Measurements from ENCODE around the gene KIF19. TPM values are rescaled to one million over a fixed set of nuclear protein-coding genes. Genes with fewer than 3 reads are reported as not detected.

The KIF19 gene
- polyA plus RNA-seq, 1 experiment = not detected

- DNase-seq (ENCODE audit: low read depth, low spot score) = no peak
- Histone ChIP-seq H3K4me3 (ENCODE audit: low read depth, low read length) (no peak overlapping the region), H3K9me3 (ENCODE audit: control insufficient read depth, insufficient read depth, low read length) (no peaks in the 10 kb centered on the region; the same call in 1 of the 2 replicates), H3K27me3 (ENCODE audit: control insufficient read depth, insufficient read depth, low read length) (peaks cover 11% of the 10 kb centered on the region), H3K27ac (ENCODE audit: low read depth, low read length) (no peak overlapping the region)
- CTCF ChIA-PET = interaction anchor here (0.8 to 1.1 kb wide), 2 partner anchors 15 to 16 kb away, joined by 3 read pairs; no protein-coding TSS in a partner anchor
- TF ChIP-seq, protein P1, sequence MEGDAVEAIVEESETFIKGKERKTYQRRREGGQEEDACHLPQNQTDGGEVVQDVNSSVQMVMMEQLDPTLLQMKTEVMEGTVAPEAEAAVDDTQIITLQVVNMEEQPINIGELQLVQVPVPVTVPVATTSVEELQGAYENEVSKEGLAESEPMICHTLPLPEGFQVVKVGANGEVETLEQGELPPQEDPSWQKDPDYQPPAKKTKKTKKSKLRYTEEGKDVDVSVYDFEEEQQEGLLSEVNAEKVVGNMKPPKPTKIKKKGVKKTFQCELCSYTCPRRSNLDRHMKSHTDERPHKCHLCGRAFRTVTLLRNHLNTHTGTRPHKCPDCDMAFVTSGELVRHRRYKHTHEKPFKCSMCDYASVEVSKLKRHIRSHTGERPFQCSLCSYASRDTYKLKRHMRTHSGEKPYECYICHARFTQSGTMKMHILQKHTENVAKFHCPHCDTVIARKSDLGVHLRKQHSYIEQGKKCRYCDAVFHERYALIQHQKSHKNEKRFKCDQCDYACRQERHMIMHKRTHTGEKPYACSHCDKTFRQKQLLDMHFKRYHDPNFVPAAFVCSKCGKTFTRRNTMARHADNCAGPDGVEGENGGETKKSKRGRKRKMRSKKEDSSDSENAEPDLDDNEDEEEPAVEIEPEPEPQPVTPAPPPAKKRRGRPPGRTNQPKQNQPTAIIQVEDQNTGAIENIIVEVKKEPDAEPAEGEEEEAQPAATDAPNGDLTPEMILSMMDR (IDR thresholded peaks at IDR 0.05; ENCODE audit: low read depth, low read length) = no peak
- POLR2A ChIA-PET = no interaction called here
These were observed 25.7 kb downstream of the KIF19 start for GRCh38 chr17:74351552-74352210.

DNA sequence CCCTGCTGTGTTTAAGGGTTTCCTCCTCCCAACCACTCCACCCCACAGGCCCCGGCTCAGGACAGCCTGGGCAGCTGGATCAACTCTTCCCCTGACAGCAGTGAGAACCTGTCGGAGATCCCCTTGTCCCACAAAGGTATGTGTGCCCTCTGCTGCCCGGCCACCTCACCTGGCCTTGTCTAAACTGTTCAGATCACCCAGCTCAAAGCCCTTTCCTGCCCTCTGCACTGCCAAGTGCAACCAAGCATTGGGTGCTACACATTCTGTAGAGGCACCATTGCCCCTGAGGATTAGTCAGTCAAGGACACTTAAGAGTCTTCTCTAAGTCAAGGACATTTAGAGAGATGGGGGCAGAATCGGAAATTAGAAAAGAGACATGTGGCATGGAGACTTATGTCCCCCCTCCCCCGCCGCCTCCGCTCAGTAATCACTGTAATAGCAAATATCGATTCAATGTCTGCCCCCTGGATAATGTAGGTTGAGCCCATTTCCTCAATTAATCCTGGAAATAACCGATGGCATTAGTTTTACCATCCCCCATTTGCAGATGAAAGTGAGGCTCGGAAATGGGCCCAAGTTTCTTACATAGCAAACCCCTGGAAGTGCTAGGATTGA is 27.5 kb downstream of the KIF19 start:
- Histone ChIP-seq H3K9me3 (ENCODE audit: control insufficient read depth, insufficient read depth, low read length) (no peaks in the 10 kb centered on the region; the same call in 1 of the 2 replicates), H3K27me3 (ENCODE audit: control insufficient read depth, insufficient read depth, low read length) (peaks cover 18% of the 10 kb centered on the region), H3K27ac (ENCODE audit: low read depth, low read length) (no peak overlapping the region), H3K4me3 (ENCODE audit: low read depth, low read length) (no peak overlapping the region)
- TF ChIP-seq, protein P1 (IDR thresholded peaks at IDR 0.05; ENCODE audit: low read depth, low read length) = no peak
- CTCF ChIA-PET = interaction anchor here (0.9 kb wide), 1 partner anchor 15 kb away, joined by 3 read pairs; no protein-coding TSS in a partner anchor
- POLR2A ChIA-PET = no interaction called here
- no peak for DNase-seq (ENCODE audit: low read depth, low spot score)

DNA sequence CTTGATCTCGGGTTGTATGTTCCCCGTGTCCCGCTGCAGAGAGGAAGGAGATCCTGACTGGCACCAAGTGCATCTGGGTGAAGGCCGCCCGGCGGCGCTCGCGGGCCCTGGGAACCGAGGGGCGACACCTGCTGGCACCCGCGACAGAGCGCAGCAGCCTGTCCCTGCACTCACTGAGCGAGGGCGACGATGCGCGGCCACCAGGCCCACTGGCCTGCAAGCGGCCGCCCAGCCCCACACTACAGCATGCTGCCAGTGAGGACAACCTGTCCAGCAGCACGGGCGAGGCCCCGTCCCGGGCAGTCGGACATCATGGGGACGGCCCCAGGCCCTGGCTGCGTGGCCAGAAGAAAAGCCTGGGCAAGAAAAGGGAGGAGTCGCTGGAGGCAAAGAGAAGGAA is 28.1 kb downstream of the KIF19 start:
- CTCF ChIA-PET = no interaction called here

GRCh38 chr17:74354561-74354960 is 28.5 kb downstream of the KIF19 start:
- no peaks in the 10 kb centered on the region; the same call in 1 of the 2 replicates for H3K9me3 ChIP-seq (ENCODE audit: control insufficient read depth, insufficient read depth, low read length)
- no peak overlapping the region for H3K4me3 ChIP-seq (ENCODE audit: low read depth, low read length)
- ChIA-PET POLR2A (no interaction called here), CTCF (no interaction called here)
- TF ChIP-seq, protein P1 (IDR thresholded peaks at IDR 0.05; ENCODE audit: low read depth, low read length) = no peak
- H3K27ac ChIP-seq (ENCODE audit: low read depth, low read length) = no peak overlapping the region
- peaks cover 20% of the 10 kb centered on the region for H3K27me3 ChIP-seq (ENCODE audit: control insufficient read depth, insufficient read depth, low read length)
- no peak for DNase-seq (ENCODE audit: low read depth, low spot score)

More for the DNA sequence above, 28.1 kb downstream of the KIF19 start:
- Histone ChIP-seq H3K27me3 (ENCODE audit: control insufficient read depth, insufficient read depth, low read length) (peaks cover 20% of the 10 kb centered on the region), H3K27ac (ENCODE audit: low read depth, low read length) (no peak overlapping the region), H3K4me3 (ENCODE audit: low read depth, low read length) (no peak overlapping the region), H3K9me3 (ENCODE audit: control insufficient read depth, insufficient read depth, low read length) (no peaks in the 10 kb centered on the region; the same call in 1 of the 2 replicates)
- TF ChIP-seq, protein P1 (IDR thresholded peaks at IDR 0.05; ENCODE audit: low read depth, low read length) = no peak
- POLR2A ChIA-PET = no interaction called here
- DNase-seq (ENCODE audit: low read depth, low spot score) = no peak

DNA sequence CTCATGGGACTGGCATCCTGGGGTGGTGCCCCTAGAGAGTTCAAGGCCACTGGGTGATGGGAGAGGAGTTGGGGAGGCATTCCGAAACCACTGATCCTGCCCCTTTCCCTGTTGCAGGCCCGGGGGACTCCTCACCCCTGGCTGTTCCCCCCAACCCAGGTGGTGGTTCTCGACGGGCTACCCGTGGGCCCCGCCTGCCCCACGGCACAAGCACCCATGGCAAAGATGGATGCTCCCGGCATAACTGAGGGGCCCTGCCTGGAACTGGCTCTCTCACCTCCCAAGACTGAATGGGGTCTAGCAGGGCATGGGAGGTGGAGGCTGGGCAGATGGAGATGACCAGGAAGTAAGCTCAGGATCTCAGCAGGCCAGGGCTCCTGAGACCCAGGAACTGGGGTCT is 29.0 kb downstream of the KIF19 start:
- H3K27me3 ChIP-seq (ENCODE audit: control insufficient read depth, insufficient read depth, low read length) = peaks cover 20% of the 10 kb centered on the region
- no peak overlapping the region for H3K4me3 ChIP-seq (ENCODE audit: low read depth, low read length)
- ChIA-PET CTCF (no interaction called here), POLR2A (no interaction called here)
- no peaks in the 10 kb centered on the region; the same call in 1 of the 2 replicates for H3K9me3 ChIP-seq (ENCODE audit: control insufficient read depth, insufficient read depth, low read length)
- TF ChIP-seq, protein P1 (IDR thresholded peaks at IDR 0.05; ENCODE audit: low read depth, low read length) = no peak
- DNase-seq (ENCODE audit: low read depth, low spot score) = no peak
- no peak overlapping the region for H3K27ac ChIP-seq (ENCODE audit: low read depth, low read length)

Data from AG04450 (cell line).